K562 (cell line): ENCODE data around the gene DDX20. TPM values are rescaled to one million over a fixed set of nuclear protein-coding genes. Genes with fewer than 3 reads are reported as not detected.
"Not testable (repeated sequence)": the region's sequence is repeated elsewhere in the genome, so short reads cannot be mapped to it uniquely, and the experiment has no call there.

Experiments
- ATAC-seq: fragments of 200-7000 bp; cut with Tn5 transposase; 3 replicates; pipeline ENCODE4 v1.9.1; 2020; ENCODE audit warnings: moderate library complexity
- BruUV-seq: library from RNA; stranded (reverse); fragments of 400-500 nt; replicated peaks from 2 replicates; lab custom pipeline; 2021; lab: Mats Ljungman, UMichigan
- CTCF ChIA-PET: fragments of 300-600 bp; formaldehyde crosslinking; extraction: SDS; loops from one replicate; lab custom pipeline; 2021; ENCODE audit warnings: low intra/inter-chr PET ratio; lab: Yijun Ruan, JAX
- POLR2A ChIA-PET: fragments of 300-600, 350-650 bp; sonication (Branson Sonifier 250); formaldehyde crosslinking; extraction: SDS; loops from one replicate; lab custom pipeline; 2021; ENCODE audit warnings: antibody characterized with exemption, inconsistent platforms; lab: Yijun Ruan, JAX
- DNase-seq, 4 experiments: peaks; one replicate each; pipeline versions ENCODE4 v3.0.0 to v3.0.0-alpha.2; 2011 to 2018; ENCODE audit warnings: low spot score in 3 of 4, mixed read lengths in 3 of 4; ENCODE audit errors: extremely low read depth in 1 of 4
- FAIRE-seq: peaks from 2 replicates; lab custom pipeline; 2011; peaks lifted over from hg19 to GRCh38; lab: Jason Lieb, UNC
- H2AFZ ChIP-seq: 2 replicates; pipeline ENCODE4 v1.6.0; 2011; ENCODE audit warnings: low read depth, low read length, control low read depth, inconsistent platforms
- H3K27ac ChIP-seq: fragments of 200-600 bp; 3 replicates; pipeline ENCODE4 v1.8.0; 2011; ENCODE audit warnings: low read depth, mild to moderate bottlenecking, control low read depth, inconsistent platforms, low read length, moderate library complexity, mixed read lengths; ENCODE audit errors: extremely low read depth
- H3K27me3 ChIP-seq, 2 experiments: fragments of 300-600 bp in 1 of 2; 2 replicates in 1 of 2; 3 replicates in 1 of 2; pipeline versions ENCODE4 v1.6.0 to v1.8.0; 2011; ENCODE audit warnings: inconsistent platforms in 2 of 2, low read length in 2 of 2, mild to moderate bottlenecking in 1 of 2, mixed read lengths in 1 of 2, moderate library complexity in 1 of 2; ENCODE audit not compliant: control insufficient read depth in 2 of 2, insufficient read depth in 2 of 2
- H3K36me3 ChIP-seq: fragments of 300-600 bp; 3 replicates; pipeline ENCODE4 v1.8.0; 2011; ENCODE audit warnings: mild to moderate bottlenecking, low read length, inconsistent platforms; ENCODE audit not compliant: control insufficient read depth, insufficient read depth
- H3K4me1 ChIP-seq, 2 experiments: fragments of 200-600 bp in 1 of 2; replicated peaks in 1 of 2; 2 replicates in 1 of 2; 3 replicates in 1 of 2; pipeline versions ENCODE4 v1.5.1 to v1.8.0; 2011; ENCODE audit warnings: inconsistent platforms in 2 of 2, low read length in 2 of 2, mild to moderate bottlenecking in 1 of 2, mixed read lengths in 1 of 2, moderate library complexity in 1 of 2; ENCODE audit not compliant: control insufficient read depth in 2 of 2, insufficient read depth in 2 of 2
- H3K4me2 ChIP-seq: 2 replicates; pipeline ENCODE4 v1.6.1; 2011; ENCODE audit warnings: low read length, control low read depth, inconsistent platforms, mixed read lengths; ENCODE audit not compliant: insufficient read depth
- H3K4me3 ChIP-seq: fragments of 200-600 bp; sonication (generic), shearing (Covaris generic); 2 replicates; pipeline ENCODE4 v1.5.1; 2016; ENCODE audit warnings: control low read depth, inconsistent platforms
- H3K79me2 ChIP-seq: fragments of 200-600 bp; 3 replicates; pipeline ENCODE4 v1.8.0; 2011; ENCODE audit warnings: low read length, inconsistent platforms; ENCODE audit not compliant: control insufficient read depth, insufficient read depth
- H3K9ac ChIP-seq, 2 experiments: 2 replicates each; pipeline versions ENCODE4 v1.6.0 to v1.6.1; 2011; ENCODE audit warnings: low read depth in 2 of 2, low read length in 2 of 2, control low read depth in 1 of 2, inconsistent platforms in 1 of 2, mild to moderate bottlenecking in 1 of 2, mixed read lengths in 1 of 2; ENCODE audit not compliant: insufficient read depth in 1 of 2
- H3K9me1 ChIP-seq: one replicate; pipeline ENCODE4 v1.6.0; 2011; ENCODE audit warnings: inconsistent platforms, mild to moderate bottlenecking, low read length, moderate library complexity; ENCODE audit not compliant: control insufficient read depth, insufficient read depth
- H3K9me3 ChIP-seq: replicated peaks from 2 replicates; pipeline ENCODE4 v1.5.1; 2011; ENCODE audit warnings: low read depth, low read length, inconsistent platforms; ENCODE audit not compliant: control insufficient read depth, insufficient read depth
- H4K20me1 ChIP-seq: replicated peaks from 2 replicates; pipeline ENCODE4 v1.6.1; 2011; ENCODE audit warnings: low read length, inconsistent platforms, mixed read lengths; ENCODE audit not compliant: control insufficient read depth, insufficient read depth
- C11orf30 ChIP-seq: fragments of 450-650 bp; IDR thresholded peaks from 2 replicates; pipeline ENCODE4 v1.6.1; 2016; ENCODE audit warnings: low read depth, mild to moderate bottlenecking
- MAFF ChIP-seq: IDR thresholded peaks from 2 replicates; pipeline ENCODE4 v1.6.1; 2012; ENCODE audit warnings: low read length, improper control_type of control experiment
- MAFG ChIP-seq: fragments of 450-650 bp; conservative IDR thresholded peaks from 2 replicates; pipeline ENCODE4 v1.6.1; 2016; ENCODE audit warnings: missing genetic modification characterization, missing compliant biosample characterization
- MAFK ChIP-seq: IDR thresholded peaks from 2 replicates; pipeline ENCODE4 v1.6.1; 2011; ENCODE audit warnings: low read length, improper control_type of control experiment
- ZNF316 ChIP-seq: fragments of 450-650 bp; IDR thresholded peaks from 2 replicates; pipeline ENCODE4 v1.6.1; 2016
- WGBS: fragments of 100-300 bp; shearing (Covaris generic); methylation state at CpG from one replicate; pipeline ENCODE4 v1.1.6; 2016; ENCODE audit warnings: low coverage, mixed read lengths; ENCODE audit not compliant: insufficient coverage; ENCODE audit errors: missing lambda C conversion rate; 5-methylcytosine and 5-hydroxymethylcytosine counted together
- in situ Hi-C: fragments of 300-500 bp; cut with MboI; formaldehyde crosslinking; loops from 4 replicates; pipeline ENCODE4 v1.15.0; 2018; ENCODE audit warnings: inconsistent platforms, mixed read lengths
- intact Hi-C: fragments of 100-400 bp; cut with micrococcal nuclease; formaldehyde crosslinking; loops from 2 replicates; pipeline ENCODE4 v1.14.2; 2022
- polyA plus RNA-seq, 8 experiments: library from polyadenylated mRNA; depleted of rRNA in 4 of 8; stranded (reverse) in 5 of 8; unstranded in 3 of 8; fragments of >200 nt; fragmentation: Nextera tagmentation in 2 of 8; fragmentation: Illumina TruSeq in 1 of 8; extraction: Ambion mirVana in 2 of 8; extraction: Trizol in 1 of 8; gene quantifications; 2 replicates each; pipeline versions ENCODE4 v1.2.1 to v1.2.3, GENCODE V29; 2011 to 2014; ENCODE audit warnings: inconsistent platforms in 1 of 8, missing spikeins in 1 of 8
- total RNA-seq, 7 experiments: library from RNA; depleted of rRNA in 6 of 7; stranded (reverse); fragments of >200 nt in 6 of 7; fragmentation: Illumina TruSeq in 2 of 7; extraction: Trizol in 2 of 7; gene quantifications; 2 replicates each; pipeline versions ENCODE4 v1.2.1 to v1.2.3, GENCODE V29; 2011 to 2021; ENCODE audit warnings: low replicate concordance in 1 of 7
- TF ChIP-seq, protein P1 (sequence below): fragments of 250-450 bp; sonication (Bioruptor Pico); IDR thresholded peaks from 2 replicates; pipeline ENCODE4 v1.8.0; 2021; ENCODE audit warnings: mild to moderate bottlenecking, moderate library complexity
- TF ChIP-seq, protein P2 (sequence below): fragments of 250-450 bp; sonication (Bioruptor Pico); IDR thresholded peaks from 2 replicates; pipeline ENCODE4 v1.4.0; 2020

The DDX20 gene
- total and polyA plus RNA-seq, 9 of the 15 experiments (the other 6 are each of a cell fraction or from before 2014, with no cell fraction given) = 8.3 to 33.4 (median 24.5) TPM

DNA sequence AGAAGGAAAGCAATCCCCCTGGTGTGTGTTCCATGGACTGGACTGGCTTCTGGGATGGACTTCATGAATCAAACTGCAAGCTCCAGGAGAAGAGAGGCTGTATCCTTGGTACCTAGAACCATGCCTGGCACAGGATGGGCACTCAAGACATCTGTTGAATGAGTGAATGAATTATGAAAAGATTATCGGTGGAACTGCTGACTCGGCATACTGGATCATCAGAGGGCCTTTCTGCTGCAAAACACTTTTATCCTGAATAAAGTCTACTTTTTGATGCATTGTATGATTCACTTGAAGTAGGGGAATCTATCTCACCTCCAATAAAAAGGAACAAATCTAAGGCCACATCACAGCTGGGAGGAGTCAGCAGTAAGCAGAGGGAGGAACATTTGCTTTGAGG is 42.9 kb downstream of the DDX20 start:
- no TSS peak for BruUV-seq
- Histone ChIP-seq H4K20me1 (no peaks in the 10 kb centered on the region; the same call in none of the 2 replicates), H3K27me3 (peaks cover 29 to 61% of the 10 kb centered on the region in 2 experiments), H3K9ac (no peak overlapping the region), H3K9me1 (no peaks in the 10 kb centered on the region), H3K9me3 (no peaks in the 10 kb centered on the region), H3K4me3 (no peak overlapping the region), H3K79me2 (no peaks in the 10 kb centered on the region), H3K27ac (no peak overlapping the region), H3K4me2 (no peak overlapping the region), H3K36me3 (no peaks in the 10 kb centered on the region), H3K4me1 (no peaks in the 10 kb centered on the region), H2AFZ (no peak overlapping the region)
- ATAC-seq = no peak
- in situ Hi-C loops (no loop called here), intact Hi-C loops (no loop called here)
- WGBS = 0% methylated on average over 2 of the region's 2 CpGs
- no peak for DNase-seq
- ChIA-PET POLR2A (interaction anchor here (0.5 to 0.9 kb wide), 2 partner anchors 9 to 30 kb away, joined by 3 to 4 read pairs; no protein-coding TSS in a partner anchor), CTCF (no interaction called here)
- no peak for FAIRE-seq
- TF ChIP-seq C11orf30 (peak; percentile 70), MAFG (peak; percentile 76), ZNF316 (peak; percentile 83), MAFF (peak; percentile 73), MAFK (peak; percentile 83)
- TF ChIP-seq, protein P1, sequence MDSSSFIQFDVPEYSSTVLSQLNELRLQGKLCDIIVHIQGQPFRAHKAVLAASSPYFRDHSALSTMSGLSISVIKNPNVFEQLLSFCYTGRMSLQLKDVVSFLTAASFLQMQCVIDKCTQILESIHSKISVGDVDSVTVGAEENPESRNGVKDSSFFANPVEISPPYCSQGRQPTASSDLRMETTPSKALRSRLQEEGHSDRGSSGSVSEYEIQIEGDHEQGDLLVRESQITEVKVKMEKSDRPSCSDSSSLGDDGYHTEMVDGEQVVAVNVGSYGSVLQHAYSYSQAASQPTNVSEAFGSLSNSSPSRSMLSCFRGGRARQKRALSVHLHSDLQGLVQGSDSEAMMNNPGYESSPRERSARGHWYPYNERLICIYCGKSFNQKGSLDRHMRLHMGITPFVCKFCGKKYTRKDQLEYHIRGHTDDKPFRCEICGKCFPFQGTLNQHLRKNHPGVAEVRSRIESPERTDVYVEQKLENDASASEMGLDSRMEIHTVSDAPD (CRISPR knock-in tag) = no peak
- TF ChIP-seq, protein P2, sequence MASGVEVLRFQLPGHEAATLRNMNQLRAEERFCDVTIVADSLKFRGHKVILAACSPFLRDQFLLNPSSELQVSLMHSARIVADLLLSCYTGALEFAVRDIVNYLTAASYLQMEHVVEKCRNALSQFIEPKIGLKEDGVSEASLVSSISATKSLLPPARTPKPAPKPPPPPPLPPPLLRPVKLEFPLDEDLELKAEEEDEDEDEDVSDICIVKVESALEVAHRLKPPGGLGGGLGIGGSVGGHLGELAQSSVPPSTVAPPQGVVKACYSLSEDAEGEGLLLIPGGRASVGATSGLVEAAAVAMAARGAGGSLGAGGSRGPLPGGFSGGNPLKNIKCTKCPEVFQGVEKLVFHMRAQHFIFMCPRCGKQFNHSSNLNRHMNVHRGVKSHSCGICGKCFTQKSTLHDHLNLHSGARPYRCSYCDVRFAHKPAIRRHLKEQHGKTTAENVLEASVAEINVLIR (CRISPR knock-in tag) = no peak

DNA sequence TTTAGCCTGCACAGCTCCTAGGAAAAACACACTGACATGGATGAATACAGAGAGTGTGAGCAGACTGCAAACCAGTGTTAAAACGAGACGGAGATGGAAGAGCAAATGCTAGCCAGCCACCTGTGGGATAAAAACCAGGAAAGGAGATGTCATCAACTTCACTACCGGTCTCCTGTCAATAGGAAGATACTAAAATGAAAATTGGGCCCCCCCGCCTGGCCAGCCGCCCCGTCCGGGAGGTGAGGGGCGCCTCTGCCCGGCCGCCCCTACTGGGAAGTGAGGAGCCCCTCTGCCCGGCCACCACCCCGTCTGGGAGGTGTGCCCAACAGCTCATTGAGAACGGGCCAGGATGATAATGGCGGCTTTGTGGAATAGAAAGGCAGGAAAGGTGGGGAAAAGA is 44.0 kb downstream of the DDX20 start:
- H4K20me1 ChIP-seq, H3K9ac ChIP-seq, H3K9me3 ChIP-seq, CTCF ChIA-PET, POLR2A ChIA-PET, FAIRE-seq, H3K27ac ChIP-seq, H3K79me2 ChIP-seq, BruUV-seq, H3K4me1 ChIP-seq, ATAC-seq, in situ Hi-C loops, H3K36me3 ChIP-seq, DNase-seq, H3K4me3 ChIP-seq, H2AFZ ChIP-seq, H3K4me2 ChIP-seq, H3K9me1 ChIP-seq: not testable (repeated sequence)
- WGBS = under 1% methylated on average over 13 of the region's 14 CpGs
- intact Hi-C loops = loop anchor here (5.0 kb wide), 1 partner anchor 63 kb away; no protein-coding TSS in a partner anchor
- H3K27me3 ChIP-seq = peaks cover 37 to 65% of the 10 kb centered on the region in 2 experiments
